ENCODE results near the gene C6.

The C6 gene

DNA sequence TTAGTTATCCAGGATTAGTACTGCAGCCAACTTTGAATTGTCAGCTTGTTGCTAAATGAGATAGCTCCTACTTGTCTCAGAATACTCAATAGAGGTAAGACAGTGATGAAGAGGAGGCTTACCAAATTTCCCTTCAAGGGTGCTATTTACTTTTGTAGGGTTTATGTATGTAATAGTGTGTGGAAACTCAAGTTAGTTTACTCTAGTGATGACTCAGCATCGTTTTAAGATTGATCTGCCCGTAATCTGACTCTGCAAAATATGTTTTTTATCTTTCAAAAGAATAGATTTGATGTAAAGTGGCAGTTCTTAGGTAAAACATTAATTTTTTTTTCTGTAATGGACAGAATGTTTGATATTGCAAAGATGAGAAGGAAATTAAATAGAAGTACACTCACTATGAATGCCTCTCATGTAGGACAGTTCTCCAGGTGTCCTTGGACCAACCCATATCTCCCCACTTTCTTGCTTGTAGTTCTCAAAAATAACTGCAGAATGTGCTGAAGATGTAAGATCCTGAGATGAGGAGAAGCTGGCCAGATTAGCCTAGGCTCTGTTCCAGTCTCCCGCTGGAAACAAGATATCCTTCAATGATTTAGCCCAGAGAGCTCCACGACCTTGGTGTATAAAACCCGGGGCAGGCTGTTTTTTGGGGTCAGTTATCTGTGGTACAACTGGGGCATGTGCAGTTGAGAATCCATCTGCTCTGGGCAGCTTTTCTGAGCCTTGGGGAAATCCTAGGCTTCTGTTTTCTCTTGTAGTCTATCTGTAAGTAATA lies 117.8 kb downstream of the C6 start:
- H2AK5ac ChIP-seq (ENCODE audit: low read depth, low read length), result no peak overlapping the region
- H2BK5ac ChIP-seq (ENCODE audit: low read length), result no peak overlapping the region
- no peak for DNase-seq (ENCODE audit: low spot score)

GRCh38 chr5:41094871-41095270 lies 118.5 kb downstream of the C6 start:
- H3K23ac ChIP-seq (ENCODE audit: low read depth, low read length, poor library complexity), result no peak overlapping the region
- H2BK15ac ChIP-seq (ENCODE audit: low read length), result no peak overlapping the region
- no peaks in the 10 kb centered on the region for H3K4me1 ChIP-seq (ENCODE audit: control insufficient read depth in 2 of 2, insufficient read depth in 1 of 2, low read depth in 1 of 2, low read length in 2 of 2)
- no CpG with 5 or more reads among the region's 2 CpGs for WGBS, 2 donors (ENCODE audit: extremely low coverage in 2 of 2, insufficient read length in 2 of 2, insufficient replicate concordance in 1 of 2)
- no peak overlapping the region for H3K27ac ChIP-seq (replicated peaks; ENCODE audit: low read length)
- no peak overlapping the region for H2BK12ac ChIP-seq (ENCODE audit: low read length)
- H2AFZ ChIP-seq (ENCODE audit: low read length), result peak overlapping the region; percentile 2
- H4K91ac ChIP-seq (ENCODE audit: low read depth, low read length, poor library complexity), result no peak overlapping the region
- no peaks in the 10 kb centered on the region for H3K27me3 ChIP-seq (ENCODE audit: control insufficient read depth in 3 of 3, insufficient read depth in 3 of 3, low read depth in 1 of 3, low read length in 3 of 3)
- H3K18ac ChIP-seq (ENCODE audit: low read length), result no peak overlapping the region
- H3K36me3 ChIP-seq (replicated peaks in 1 of 2; ENCODE audit: control insufficient read depth in 2 of 2, insufficient read depth in 2 of 2, low read length in 2 of 2), result no peaks in the 10 kb centered on the region
- no peak overlapping the region for H3K14ac ChIP-seq (ENCODE audit: low read length)
- H3K79me1 ChIP-seq (ENCODE audit: low read depth, low read length), result no peaks in the 10 kb centered on the region
- H2BK5ac ChIP-seq (ENCODE audit: low read length), result no peak overlapping the region
- no peak overlapping the region for H3K4ac ChIP-seq (ENCODE audit: low read length)
- H3K9ac ChIP-seq (ENCODE audit: low read depth, low read length, poor library complexity), result no peak overlapping the region
- H2BK120ac ChIP-seq (ENCODE audit: low read depth, low read length), result no peak overlapping the region
- H3K4me2 ChIP-seq (ENCODE audit: insufficient read depth, low read length, poor library complexity, severe bottlenecking), result no peak overlapping the region
- H3K9me3 ChIP-seq (replicated peaks in 1 of 2; ENCODE audit: control insufficient read depth in 2 of 2, insufficient read depth in 1 of 2, low read depth in 1 of 2, low read length in 2 of 2), result no peaks in the 10 kb centered on the region
- no peak overlapping the region for H2AK5ac ChIP-seq (ENCODE audit: low read depth, low read length)
- no peak for DNase-seq (ENCODE audit: low spot score)
- H4K8ac ChIP-seq (ENCODE audit: low read depth, low read length), result no peak overlapping the region
- H3K4me3 ChIP-seq (ENCODE audit: low read length in 2 of 2), result no peak overlapping the region

More for the DNA sequence above, 117.8 kb downstream of the C6 start:
- no CpG with 5 or more reads among the region's 5 CpGs for WGBS, 2 donors (ENCODE audit: extremely low coverage in 2 of 2, insufficient read length in 2 of 2, insufficient replicate concordance in 1 of 2)
- H3K27me3 ChIP-seq (ENCODE audit: control insufficient read depth in 3 of 3, insufficient read depth in 3 of 3, low read depth in 1 of 3, low read length in 3 of 3), result no peaks in the 10 kb centered on the region
- H3K36me3 ChIP-seq (replicated peaks in 1 of 2; ENCODE audit: control insufficient read depth in 2 of 2, insufficient read depth in 2 of 2, low read length in 2 of 2), result no peaks in the 10 kb centered on the region
- no peak overlapping the region for H3K23ac ChIP-seq (ENCODE audit: low read depth, low read length, poor library complexity)
- no peak overlapping the region for H4K91ac ChIP-seq (ENCODE audit: low read depth, low read length, poor library complexity)
- no peaks in the 10 kb centered on the region for H3K79me1 ChIP-seq (ENCODE audit: low read depth, low read length)
- peak overlapping the region; percentile 2 for H2AFZ ChIP-seq (ENCODE audit: low read length)
- H3K4me3 ChIP-seq (ENCODE audit: low read length in 2 of 2), result no peak overlapping the region
- H2BK12ac ChIP-seq (ENCODE audit: low read length), result no peak overlapping the region
- H3K14ac ChIP-seq (ENCODE audit: low read length), result no peak overlapping the region
- H3K27ac ChIP-seq (replicated peaks; ENCODE audit: low read length), result no peak overlapping the region
- H3K18ac ChIP-seq (ENCODE audit: low read length), result no peak overlapping the region
- H2BK15ac ChIP-seq (ENCODE audit: low read length), result no peak overlapping the region
- no peak overlapping the region for H2BK120ac ChIP-seq (ENCODE audit: low read depth, low read length)
- H3K9me3 ChIP-seq (replicated peaks in 1 of 2; ENCODE audit: control insufficient read depth in 2 of 2, insufficient read depth in 1 of 2, low read depth in 1 of 2, low read length in 2 of 2), result no peaks in the 10 kb centered on the region
- H3K4me1 ChIP-seq (ENCODE audit: control insufficient read depth in 2 of 2, insufficient read depth in 1 of 2, low read depth in 1 of 2, low read length in 2 of 2), result no peaks in the 10 kb centered on the region
- H3K4me2 ChIP-seq (ENCODE audit: insufficient read depth, low read length, poor library complexity, severe bottlenecking), result no peak overlapping the region
- H3K9ac ChIP-seq (ENCODE audit: low read depth, low read length, poor library complexity), result no peak overlapping the region
- no peak overlapping the region for H4K8ac ChIP-seq (ENCODE audit: low read depth, low read length)
- H3K4ac ChIP-seq (ENCODE audit: low read length), result no peak overlapping the region

DNA sequence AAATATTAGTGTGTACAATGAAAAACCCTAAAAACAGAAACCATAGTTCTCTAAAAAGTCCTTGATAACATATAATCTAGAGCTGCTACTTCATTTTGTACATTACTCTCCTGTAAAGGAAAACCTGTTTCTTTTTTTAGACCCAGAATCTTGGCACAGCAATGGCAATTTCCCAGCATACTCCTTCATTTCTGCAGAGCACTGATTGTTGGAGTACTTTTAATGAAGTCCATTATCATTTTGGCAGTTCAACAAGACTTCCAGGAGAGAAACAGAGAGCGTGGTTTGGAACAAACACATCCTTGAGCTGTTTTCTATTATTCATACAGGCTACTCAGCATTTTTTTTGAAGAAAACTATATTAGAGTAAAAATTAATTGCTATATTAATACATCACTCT lies 119.5 kb downstream of the C6 start:
- Histone ChIP-seq H3K4ac (ENCODE audit: low read length) (no peak overlapping the region), H3K27me3 (ENCODE audit: control insufficient read depth in 3 of 3, insufficient read depth in 3 of 3, low read depth in 1 of 3, low read length in 3 of 3) (no peaks in the 10 kb centered on the region), H4K91ac (ENCODE audit: low read depth, low read length, poor library complexity) (no peak overlapping the region), H3K9ac (ENCODE audit: low read depth, low read length, poor library complexity) (no peak overlapping the region), H2BK120ac (ENCODE audit: low read depth, low read length) (no peak overlapping the region), H3K36me3 (replicated peaks in 1 of 2; ENCODE audit: control insufficient read depth in 2 of 2, insufficient read depth in 2 of 2, low read length in 2 of 2) (no peaks in the 10 kb centered on the region), H2AK5ac (ENCODE audit: low read depth, low read length) (no peak overlapping the region), H3K23ac (ENCODE audit: low read depth, low read length, poor library complexity) (no peak overlapping the region), H3K4me2 (ENCODE audit: insufficient read depth, low read length, poor library complexity, severe bottlenecking) (no peak overlapping the region), H2BK5ac (ENCODE audit: low read length) (no peak overlapping the region), H3K4me3 (ENCODE audit: low read length in 2 of 2) (no peak overlapping the region), H3K18ac (ENCODE audit: low read length) (no peak overlapping the region), H3K9me3 (replicated peaks in 1 of 2; ENCODE audit: control insufficient read depth in 2 of 2, insufficient read depth in 1 of 2, low read depth in 1 of 2, low read length in 2 of 2) (no peaks in the 10 kb centered on the region), H3K14ac (ENCODE audit: low read length) (no peak overlapping the region), H2AFZ (ENCODE audit: low read length) (no peak overlapping the region), H2BK15ac (ENCODE audit: low read length) (no peak overlapping the region), H4K8ac (ENCODE audit: low read depth, low read length) (no peak overlapping the region), H3K79me1 (ENCODE audit: low read depth, low read length) (no peaks in the 10 kb centered on the region), H3K27ac (replicated peaks; ENCODE audit: low read length) (no peak overlapping the region), H3K4me1 (ENCODE audit: control insufficient read depth in 2 of 2, insufficient read depth in 1 of 2, low read depth in 1 of 2, low read length in 2 of 2) (no peaks in the 10 kb centered on the region), H2BK12ac (ENCODE audit: low read length) (no peak overlapping the region)
- no CpG with 5 or more reads among the region's 1 CpG for WGBS, 2 donors (ENCODE audit: extremely low coverage in 2 of 2, insufficient read length in 2 of 2, insufficient replicate concordance in 1 of 2)
- no peak for DNase-seq (ENCODE audit: low spot score)

Data from neuronal stem cell (in vitro differentiated cells).